Measurements from ENCODE around the gene LRIT1. TPM values are rescaled to one million over a fixed set of nuclear protein-coding genes. Genes with fewer than 3 reads are reported as not detected.
A peak's percentile ranks its signal among the peaks of the same experiment; 100 is the strongest.

LRIT1 gene
- total RNA-seq, 1 donor: not detected

- Histone ChIP-seq H3K4me3 (ENCODE audit: insufficient read depth, low read length) (no peak overlapping the region), H3K4me2 (ENCODE audit: insufficient read depth, low read length) (no peak overlapping the region), H3K27me3 (ENCODE audit: insufficient read depth, low read length) (no peaks in the 10 kb centered on the region), H2AFZ (ENCODE audit: low read length) (no peak overlapping the region), H3K27ac (ENCODE audit: low read depth, low read length) (no peak overlapping the region), H4K20me1 (ENCODE audit: insufficient read depth, low read length) (no peaks in the 10 kb centered on the region), H3K9me3 (ENCODE audit: low read depth, low read length) (no peaks in the 10 kb centered on the region), H3K4me1 (ENCODE audit: insufficient read depth, low read length) (no peaks in the 10 kb centered on the region), H3K36me3 (ENCODE audit: insufficient read depth, low read length) (no peaks in the 10 kb centered on the region), H3K79me2 (ENCODE audit: insufficient read depth, low read length) (no peaks in the 10 kb centered on the region)
- DNase-seq (ENCODE audit: insufficient read length, low spot score, missing footprints): peak; percentile 26
- no peak for TF ChIP-seq CTCF (IDR thresholded peaks at IDR 0.05; ENCODE audit: extremely low read depth, low read depth, low read length)
Measured at GRCh38 chr10:84258034-84258695, 16.8 kb upstream of the LRIT1 start.

- no peak overlapping the region for H2AFZ ChIP-seq (ENCODE audit: low read length)
- peak overlapping the region; percentile 61 for H3K4me2 ChIP-seq (ENCODE audit: insufficient read depth, low read length)
Measured at GRCh38 chr10:84257343-84258020, 16.1 kb upstream of the LRIT1 start.

GRCh38 chr10:84256510-84257342, 15.4 kb upstream of the LRIT1 start:
- Histone ChIP-seq H3K79me2 (ENCODE audit: insufficient read depth, low read length) (no peaks in the 10 kb centered on the region), H3K9me3 (ENCODE audit: low read depth, low read length) (no peaks in the 10 kb centered on the region), H3K4me3 (ENCODE audit: insufficient read depth, low read length) (no peak overlapping the region), H3K36me3 (ENCODE audit: insufficient read depth, low read length) (no peaks in the 10 kb centered on the region), H3K27me3 (ENCODE audit: insufficient read depth, low read length) (no peaks in the 10 kb centered on the region), H3K4me2 (ENCODE audit: insufficient read depth, low read length) (peak overlapping the region; percentile 61), H3K4me1 (ENCODE audit: insufficient read depth, low read length) (no peaks in the 10 kb centered on the region), H3K27ac (ENCODE audit: low read depth, low read length) (no peak overlapping the region), H4K20me1 (ENCODE audit: insufficient read depth, low read length) (no peaks in the 10 kb centered on the region), H2AFZ (ENCODE audit: low read length) (peak overlapping the region; percentile 44)
- TF ChIP-seq CTCF (IDR thresholded peaks at IDR 0.05; ENCODE audit: extremely low read depth, low read depth, low read length): peak; percentile 70
- no peak for DNase-seq (ENCODE audit: insufficient read length, low spot score, missing footprints)

More at GRCh38 chr10:84257343-84258020, 16.1 kb upstream of the LRIT1 start:
- Histone ChIP-seq H3K4me1 (ENCODE audit: insufficient read depth, low read length) (no peaks in the 10 kb centered on the region), H3K79me2 (ENCODE audit: insufficient read depth, low read length) (no peaks in the 10 kb centered on the region), H3K9me3 (ENCODE audit: low read depth, low read length) (no peaks in the 10 kb centered on the region), H3K36me3 (ENCODE audit: insufficient read depth, low read length) (no peaks in the 10 kb centered on the region), H3K4me3 (ENCODE audit: insufficient read depth, low read length) (no peak overlapping the region), H3K27me3 (ENCODE audit: insufficient read depth, low read length) (no peaks in the 10 kb centered on the region), H3K27ac (ENCODE audit: low read depth, low read length) (no peak overlapping the region), H4K20me1 (ENCODE audit: insufficient read depth, low read length) (no peaks in the 10 kb centered on the region)
- TF ChIP-seq CTCF (IDR thresholded peaks at IDR 0.05; ENCODE audit: extremely low read depth, low read depth, low read length): no peak
- peak; percentile 29 for DNase-seq (ENCODE audit: insufficient read length, low spot score, missing footprints)

All from osteoblast (primary cell).